SJCRH30 (cell line): ENCODE data around the gene RGPD3. TPM values are rescaled to one million over a fixed set of nuclear protein-coding genes. Genes with fewer than 3 reads are reported as not detected.
"Not testable (repeated sequence)": the region's sequence is repeated elsewhere in the genome, so short reads cannot be mapped to it uniquely, and the experiment has no call there.

ENCODE experiments used
- DNase-seq, 2 experiments: peaks; one replicate each; pipeline ENCODE4 v3.0.0-alpha.2; 2015 to 2020
- H3K27ac ChIP-seq: fragments of 250-450 bp; sonication (Bioruptor Pico); 2 replicates; pipeline ENCODE4 v1.5.1; 2020; ENCODE audit warnings: mild to moderate bottlenecking, moderate library complexity
- H3K27me3 ChIP-seq: fragments of 250-450 bp; sonication (Bioruptor Pico); 2 replicates; pipeline ENCODE4 v1.5.1; 2020; ENCODE audit warnings: mild to moderate bottlenecking, moderate library complexity
- H3K36me3 ChIP-seq: fragments of 250-450 bp; sonication (Bioruptor Pico); 2 replicates; pipeline ENCODE4 v1.5.1; 2020; ENCODE audit warnings: mild to moderate bottlenecking, moderate library complexity
- H3K4me1 ChIP-seq: fragments of 250-450 bp; sonication (Bioruptor Pico); 2 replicates; pipeline ENCODE4 v1.5.1; 2020; ENCODE audit warnings: mild to moderate bottlenecking, moderate library complexity
- H3K4me3 ChIP-seq: fragments of 250-450 bp; sonication (Bioruptor Pico); 2 replicates; pipeline ENCODE4 v1.5.1; 2020; ENCODE audit warnings: mild to moderate bottlenecking, moderate library complexity
- H3K9me3 ChIP-seq: fragments of 250-450 bp; sonication (Bioruptor Pico); replicated peaks from 2 replicates; pipeline ENCODE4 v1.5.1; 2020; ENCODE audit warnings: mild to moderate bottlenecking, moderate library complexity
- total RNA-seq: library from RNA; depleted of rRNA; stranded (reverse); fragments of >200 nt; shearing (Covaris generic); gene quantifications from 2 replicates; pipeline ENCODE4 v1.2.3, GENCODE V29; 2014

RGPD3 gene
- total RNA-seq, 1 experiment from 2014 or later = not detected

GRCh38 chr2:106379567-106379966, 88.6 kb downstream of the RGPD3 start:
- not testable (repeated sequence) for H3K4me3 ChIP-seq, H3K36me3 ChIP-seq, H3K9me3 ChIP-seq, H3K27me3 ChIP-seq, DNase-seq, H3K4me1 ChIP-seq, H3K27ac ChIP-seq

- H3K27me3 ChIP-seq, DNase-seq: not testable (repeated sequence)
These were observed 99.0 kb downstream of the RGPD3 start for GRCh38 chr2:106369182-106369581.

GRCh38 chr2:106366204-106366885, 101.9 kb downstream of the RGPD3 start:
- Histone ChIP-seq H3K36me3 (no peaks in the 10 kb centered on the region), H3K4me1 (no peaks in the 10 kb centered on the region), H3K4me3 (no peak overlapping the region), H3K9me3 (no peaks in the 10 kb centered on the region), H3K27me3 (no peaks in the 10 kb centered on the region), H3K27ac (no peak overlapping the region)
- no peak for DNase-seq

More at GRCh38 chr2:106369182-106369581, 99.0 kb downstream of the RGPD3 start:
- not testable (repeated sequence) for H3K27ac ChIP-seq, H3K9me3 ChIP-seq, H3K4me3 ChIP-seq, H3K4me1 ChIP-seq, H3K36me3 ChIP-seq

- H3K36me3 ChIP-seq = no peaks in the 10 kb centered on the region
- H3K9me3 ChIP-seq = no peaks in the 10 kb centered on the region
- H3K4me1 ChIP-seq = no peaks in the 10 kb centered on the region
- H3K4me3 ChIP-seq = no peak overlapping the region
- H3K27ac ChIP-seq = no peak overlapping the region
- DNase-seq = no peak
- H3K27me3 ChIP-seq = no peaks in the 10 kb centered on the region
These were observed 104.4 kb downstream of the RGPD3 start for GRCh38 chr2:106363791-106364190.

- Histone ChIP-seq H3K27me3 (no peaks in the 10 kb centered on the region), H3K27ac (no peak overlapping the region), H3K4me3 (no peak overlapping the region), H3K36me3 (no peaks in the 10 kb centered on the region), H3K4me1 (peaks cover 6% of the 10 kb centered on the region), H3K9me3 (no peaks in the 10 kb centered on the region)
- DNase-seq = no peak
These were observed 105.4 kb downstream of the RGPD3 start for GRCh38 chr2:106362789-106363188.

GRCh38 chr2:106359512-106359911, 108.7 kb downstream of the RGPD3 start:
- Histone ChIP-seq H3K36me3 (no peaks in the 10 kb centered on the region), H3K27me3 (no peaks in the 10 kb centered on the region), H3K9me3 (no peaks in the 10 kb centered on the region), H3K4me1 (peaks cover 8% of the 10 kb centered on the region), H3K27ac (no peak overlapping the region), H3K4me3 (no peak overlapping the region)
- DNase-seq = no peak

- Histone ChIP-seq H3K27me3 (no peaks in the 10 kb centered on the region), H3K27ac (no peak overlapping the region), H3K4me3 (no peak overlapping the region), H3K36me3 (no peaks in the 10 kb centered on the region), H3K9me3 (no peaks in the 10 kb centered on the region), H3K4me1 (peaks cover 8% of the 10 kb centered on the region)
- peak in 1 of 2 experiments; percentile 20 for DNase-seq
These were observed 109.7 kb downstream of the RGPD3 start for GRCh38 chr2:106358521-106358920.

GRCh38 chr2:106358081-106358480, 110.1 kb downstream of the RGPD3 start:
- H3K4me1 ChIP-seq = peaks cover 8% of the 10 kb centered on the region
- no peaks in the 10 kb centered on the region for H3K27me3 ChIP-seq
- H3K4me3 ChIP-seq = no peak overlapping the region
- peak; percentile 29 to 70 for DNase-seq
- H3K9me3 ChIP-seq = no peaks in the 10 kb centered on the region
- H3K27ac ChIP-seq = no peak overlapping the region
- H3K36me3 ChIP-seq = no peaks in the 10 kb centered on the region

- Histone ChIP-seq H3K27me3 (no peaks in the 10 kb centered on the region), H3K4me3 (no peak overlapping the region), H3K9me3 (no peaks in the 10 kb centered on the region), H3K4me1 (peaks cover 8% of the 10 kb centered on the region), H3K27ac (no peak overlapping the region), H3K36me3 (no peaks in the 10 kb centered on the region)
- no peak for DNase-seq
These were observed 111.9 kb downstream of the RGPD3 start for GRCh38 chr2:106356291-106356690.

GRCh38 chr2:106353676-106354075, 114.5 kb downstream of the RGPD3 start:
- no peak for DNase-seq
- Histone ChIP-seq H3K9me3 (no peaks in the 10 kb centered on the region), H3K4me1 (peaks cover 8% of the 10 kb centered on the region), H3K27me3 (no peaks in the 10 kb centered on the region), H3K36me3 (no peaks in the 10 kb centered on the region), H3K4me3 (no peak overlapping the region), H3K27ac (no peak overlapping the region)

- H3K4me3 ChIP-seq = no peak overlapping the region
- no peaks in the 10 kb centered on the region for H3K4me1 ChIP-seq
- no peak overlapping the region for H3K27ac ChIP-seq
- no peaks in the 10 kb centered on the region for H3K27me3 ChIP-seq
- no peaks in the 10 kb centered on the region for H3K36me3 ChIP-seq
- H3K9me3 ChIP-seq = no peaks in the 10 kb centered on the region
- DNase-seq = no peak
These were observed 117.2 kb downstream of the RGPD3 start for GRCh38 chr2:106350980-106351379.

- no peak overlapping the region for H3K27ac ChIP-seq
- no peak for DNase-seq
These were observed 123.9 kb downstream of the RGPD3 start for GRCh38 chr2:106344302-106344701.

GRCh38 chr2:106343274-106343673, 124.9 kb downstream of the RGPD3 start:
- Histone ChIP-seq H3K4me3 (no peak overlapping the region), H3K9me3 (no peaks in the 10 kb centered on the region), H3K27me3 (no peaks in the 10 kb centered on the region), H3K4me1 (no peaks in the 10 kb centered on the region), H3K36me3 (no peaks in the 10 kb centered on the region), H3K27ac (no peak overlapping the region)
- no peak for DNase-seq

More at GRCh38 chr2:106344302-106344701, 123.9 kb downstream of the RGPD3 start:
- H3K27me3 ChIP-seq = no peaks in the 10 kb centered on the region
- H3K4me1 ChIP-seq = no peaks in the 10 kb centered on the region
- no peaks in the 10 kb centered on the region for H3K9me3 ChIP-seq
- no peak overlapping the region for H3K4me3 ChIP-seq
- H3K36me3 ChIP-seq = no peaks in the 10 kb centered on the region

GRCh38 chr2:106342831-106343251, 125.4 kb downstream of the RGPD3 start:
- H3K36me3 ChIP-seq = no peaks in the 10 kb centered on the region
- no peak for DNase-seq
- H3K27me3 ChIP-seq = no peaks in the 10 kb centered on the region
- no peak overlapping the region for H3K4me3 ChIP-seq
- H3K27ac ChIP-seq = no peak overlapping the region
- no peaks in the 10 kb centered on the region for H3K4me1 ChIP-seq
- no peaks in the 10 kb centered on the region for H3K9me3 ChIP-seq

- no peaks in the 10 kb centered on the region for H3K27me3 ChIP-seq
- H3K27ac ChIP-seq = no peak overlapping the region
- H3K9me3 ChIP-seq = no peaks in the 10 kb centered on the region
- H3K4me3 ChIP-seq = no peak overlapping the region
- H3K4me1 ChIP-seq = no peaks in the 10 kb centered on the region
- no peaks in the 10 kb centered on the region for H3K36me3 ChIP-seq
- DNase-seq = no peak
These were observed 126.5 kb downstream of the RGPD3 start for GRCh38 chr2:106341666-106342065.
